GM20431 (cell line): ENCODE data around the gene MUC2.

Experiments
- in situ Hi-C: fragments of 300-500 bp; cut with MseI, MboI; formaldehyde crosslinking; loops from one replicate; pipeline ENCODE4 v1.15.0; 2020; ENCODE audit warnings: low sequenced_read_pairs; ENCODE audit not compliant: unreplicated experiment

The MUC2 gene

DNA sequence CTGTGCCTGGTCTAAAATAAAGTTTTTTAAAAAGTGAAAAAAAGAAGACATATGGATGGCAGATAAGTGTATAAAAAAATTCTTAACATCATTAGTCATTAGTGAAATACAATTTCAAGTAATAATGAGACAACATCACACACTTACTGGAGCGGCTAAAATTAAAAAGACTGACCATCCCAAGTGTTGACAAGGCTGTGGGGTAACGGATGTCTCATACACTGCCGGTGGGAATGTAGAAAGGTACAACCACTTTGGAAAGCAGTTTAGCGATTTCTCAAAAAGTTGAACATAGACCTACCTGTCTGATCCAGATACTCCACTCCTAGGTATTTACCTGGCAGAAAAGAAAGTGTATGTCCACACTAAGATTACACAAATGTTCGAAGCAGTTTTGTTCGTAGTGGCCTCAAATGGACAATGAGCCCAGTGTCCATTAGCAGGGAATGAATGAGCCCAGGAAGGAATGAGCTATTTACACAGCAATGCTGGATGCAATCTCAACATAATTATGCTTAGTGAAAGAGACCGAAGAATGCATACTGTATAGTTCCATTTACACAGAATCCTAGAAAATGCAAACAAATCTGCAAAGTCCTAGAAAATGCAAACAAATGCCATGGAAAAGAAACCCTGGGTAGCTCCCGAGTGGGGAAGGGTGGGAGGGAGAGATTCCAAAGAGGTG lies 6.7 kb upstream of the MUC2 start:
- in situ Hi-C loops: no loop called here

DNA sequence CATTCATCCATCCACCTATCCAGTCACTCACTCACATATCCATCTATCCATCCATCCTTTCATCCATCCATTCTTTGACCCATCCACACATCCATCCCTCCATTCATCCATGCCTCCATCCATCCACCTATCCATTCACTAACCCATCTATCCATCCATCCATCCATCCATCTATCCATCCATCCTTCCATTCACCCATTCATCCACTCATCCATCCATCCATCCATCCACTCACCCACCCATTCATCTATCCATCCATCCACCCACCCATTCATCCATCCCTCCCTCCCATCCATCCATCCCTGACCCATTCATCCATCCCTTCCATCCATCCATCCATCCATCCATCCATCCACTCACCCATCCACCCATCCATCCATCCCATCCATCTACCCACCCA lies 4.9 kb upstream of the MUC2 start:
- in situ Hi-C loops: no loop called here

DNA sequence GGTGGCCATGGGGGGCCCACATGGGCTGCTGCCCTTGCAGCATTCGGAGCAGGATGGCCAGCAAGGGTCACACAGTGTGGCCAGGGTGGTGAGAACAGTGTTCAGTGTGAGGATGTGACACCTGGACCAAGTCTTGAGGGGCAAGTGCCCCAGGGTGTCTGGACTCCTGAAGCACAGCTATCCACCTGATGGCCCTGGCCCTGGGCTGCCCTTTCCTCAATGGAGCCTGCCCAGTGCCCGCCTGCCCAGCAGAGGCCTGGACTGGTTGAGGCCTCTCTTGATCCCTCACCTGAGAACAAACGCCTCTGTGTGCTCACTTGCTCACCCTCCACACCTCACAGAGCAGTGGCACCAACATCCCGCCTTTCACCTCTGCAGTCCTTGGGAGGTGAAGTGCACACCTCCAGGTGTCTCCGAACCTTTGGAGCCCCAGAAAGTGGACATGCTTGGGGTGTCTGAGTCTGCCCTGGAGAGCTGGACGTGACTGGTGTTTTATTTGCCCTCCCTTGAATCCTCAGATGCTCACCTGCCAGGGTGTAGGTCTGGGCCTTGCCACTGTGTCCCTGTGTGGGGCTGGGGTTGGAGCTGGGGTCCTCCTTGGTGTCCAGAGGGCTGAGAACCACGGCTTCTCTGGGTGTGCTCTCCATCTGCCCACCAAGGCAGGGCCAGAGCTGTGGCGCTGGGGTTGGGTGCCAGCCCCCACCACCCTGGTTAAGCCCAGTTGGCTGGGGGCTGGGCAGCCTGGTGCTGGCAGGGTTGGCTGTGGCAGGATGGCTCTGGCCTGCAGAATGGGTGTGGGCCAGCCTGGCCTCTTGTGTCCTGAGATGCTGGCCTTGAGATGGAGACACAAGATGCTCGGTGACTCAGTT lies 3.8 kb upstream of the MUC2 start:
- in situ Hi-C loops: no loop called here

- in situ Hi-C loops: no loop called here
Observed at GRCh38 chr11:1071571-1072115, 3.0 kb upstream of the MUC2 start.

DNA sequence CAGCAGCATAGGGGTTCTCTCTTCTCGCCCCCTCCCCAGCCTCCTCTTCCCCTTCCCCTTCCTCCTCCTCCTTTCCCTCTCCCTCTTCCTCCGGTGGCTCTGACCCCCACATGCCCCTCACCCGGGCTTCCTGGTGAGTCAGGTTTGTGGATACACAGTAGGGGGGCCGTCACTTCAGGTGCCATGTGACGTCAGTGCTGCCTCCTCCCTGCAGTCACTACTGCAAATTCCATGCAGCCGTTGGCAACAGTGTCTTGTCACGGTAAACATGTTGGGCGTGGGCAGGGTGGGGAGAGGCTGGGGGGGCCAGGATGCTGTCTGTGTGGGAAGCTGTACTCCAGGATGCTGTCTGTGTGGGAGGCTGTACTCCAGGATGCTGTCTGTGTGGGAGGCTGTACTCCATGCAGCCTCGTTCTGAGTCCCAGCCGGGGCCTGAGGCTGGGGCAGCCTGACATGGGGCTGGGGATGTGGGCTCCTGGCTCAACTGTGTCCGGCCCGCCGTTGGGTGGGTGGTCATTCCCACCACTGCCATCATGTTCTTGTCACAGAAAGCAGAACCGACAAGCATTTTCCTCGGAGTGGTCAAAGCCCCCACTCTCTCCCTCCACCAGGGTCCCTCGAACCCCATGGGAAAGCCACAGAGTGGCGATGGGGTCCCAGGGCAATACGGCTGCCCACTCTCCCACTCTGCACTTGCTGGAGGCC lies 2.4 kb upstream of the MUC2 start:
- in situ Hi-C loops: no loop called here

DNA sequence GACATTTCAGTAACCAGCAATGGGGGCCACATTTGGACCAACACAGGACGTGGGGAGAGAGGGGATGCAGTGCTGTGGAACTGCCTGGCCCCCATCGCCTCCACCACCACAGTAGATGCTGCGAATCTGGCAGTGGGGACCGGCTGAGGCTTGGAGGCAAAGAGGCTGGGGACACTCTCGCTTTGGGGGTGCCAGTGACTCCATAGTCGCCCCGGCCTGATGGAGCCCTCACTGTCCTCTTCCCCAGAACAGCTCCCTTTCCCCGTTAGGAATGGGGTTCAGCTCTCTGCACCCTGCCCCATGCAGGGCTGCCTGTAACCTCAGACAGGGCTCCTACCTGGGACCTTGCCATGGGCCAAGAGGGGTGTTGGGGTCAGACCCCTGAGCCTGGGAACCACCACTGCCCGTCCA lies 1.8 kb upstream of the MUC2 start:
- in situ Hi-C loops: no loop called here

DNA sequence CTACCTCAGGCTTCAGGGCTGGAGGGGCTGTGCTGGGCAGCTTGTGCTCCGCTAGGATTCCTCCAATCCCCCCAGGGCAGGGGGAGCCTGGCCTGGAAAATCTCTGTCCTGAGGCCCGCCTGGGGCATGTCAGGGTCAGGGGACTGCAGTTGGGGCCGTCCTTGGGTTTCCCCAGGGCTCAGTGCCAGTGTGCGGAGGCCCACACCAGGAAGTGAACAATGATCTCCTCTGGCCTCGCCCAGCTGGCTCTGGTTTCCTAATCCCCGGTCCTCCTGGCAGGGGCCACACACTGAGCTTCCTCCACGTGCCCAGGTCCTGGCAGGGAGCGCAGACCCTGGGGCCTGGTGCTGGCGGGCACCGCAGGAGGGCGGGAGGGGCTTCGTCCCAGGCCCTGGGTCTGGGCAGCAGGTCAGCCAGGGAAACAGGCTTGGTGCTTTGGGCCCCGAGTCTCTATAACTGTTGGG lies 1.4 kb upstream of the MUC2 start:
- in situ Hi-C loops: no loop called here

- in situ Hi-C loops: no loop called here
Observed at GRCh38 chr11:1073851-1074243, 827 bp upstream of the MUC2 start.

DNA sequence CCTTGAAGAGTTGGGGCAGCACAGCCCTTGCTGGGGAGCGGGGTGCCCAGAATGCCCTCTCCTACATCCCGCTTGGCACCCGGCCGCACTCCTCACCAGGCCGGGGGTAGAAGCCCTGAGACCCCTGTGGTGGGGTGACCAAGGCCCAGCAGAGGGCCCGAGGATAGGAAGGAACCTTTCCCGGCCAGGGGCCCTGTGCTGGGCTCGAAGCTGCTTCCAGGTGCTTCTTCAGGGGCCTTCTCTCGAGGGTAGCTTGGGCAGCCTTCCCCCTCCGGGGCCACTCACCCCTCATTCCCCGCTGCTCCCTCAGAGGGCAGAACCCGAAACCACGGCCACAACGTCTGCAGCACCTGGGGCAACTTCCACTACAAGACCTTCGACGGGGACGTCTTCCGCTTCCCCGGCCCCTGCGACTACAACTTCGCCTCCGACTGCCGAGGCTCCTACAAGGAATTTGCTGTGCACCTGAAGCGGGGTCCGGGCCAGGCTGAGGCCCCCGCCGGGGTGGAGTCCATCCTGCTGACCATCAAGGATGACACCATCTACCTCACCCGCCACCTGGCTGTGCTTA lies 752 bp downstream of the MUC2 start:
- in situ Hi-C loops: no loop called here

- in situ Hi-C loops: no loop called here
Observed at GRCh38 chr11:1076061-1076665, 1.5 kb downstream of the MUC2 start.

DNA sequence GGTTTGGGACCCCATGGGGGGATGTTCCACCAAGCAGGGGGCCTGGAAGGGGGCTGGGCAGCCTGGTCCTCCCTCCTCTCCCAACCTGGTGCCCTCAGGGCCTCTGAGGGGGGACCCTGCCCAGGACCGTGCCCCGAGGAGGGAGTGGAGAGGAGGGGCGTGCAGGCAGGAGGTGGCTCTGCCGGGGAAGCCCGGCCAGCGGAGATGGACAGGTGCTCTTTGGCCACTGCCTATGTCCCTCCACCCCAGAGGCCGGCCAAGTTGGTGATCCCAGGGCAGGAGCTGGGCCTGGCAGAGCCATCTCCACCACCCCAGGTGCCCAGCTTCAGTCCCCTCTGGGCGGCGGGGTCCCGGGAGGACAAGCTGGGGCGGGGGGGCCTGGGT lies 2.4 kb downstream of the MUC2 start:
- in situ Hi-C loops: no loop called here

- in situ Hi-C loops: no loop called here
Observed at GRCh38 chr11:1077417-1078119, 2.9 kb downstream of the MUC2 start.

GRCh38 chr11:1078191-1078601 lies 3.5 kb downstream of the MUC2 start:
- in situ Hi-C loops: no loop called here

- in situ Hi-C loops: no loop called here
Observed at GRCh38 chr11:1081601-1082311, 7.1 kb downstream of the MUC2 start.

GRCh38 chr11:1082346-1082727 lies 7.7 kb downstream of the MUC2 start:
- in situ Hi-C loops: no loop called here

DNA sequence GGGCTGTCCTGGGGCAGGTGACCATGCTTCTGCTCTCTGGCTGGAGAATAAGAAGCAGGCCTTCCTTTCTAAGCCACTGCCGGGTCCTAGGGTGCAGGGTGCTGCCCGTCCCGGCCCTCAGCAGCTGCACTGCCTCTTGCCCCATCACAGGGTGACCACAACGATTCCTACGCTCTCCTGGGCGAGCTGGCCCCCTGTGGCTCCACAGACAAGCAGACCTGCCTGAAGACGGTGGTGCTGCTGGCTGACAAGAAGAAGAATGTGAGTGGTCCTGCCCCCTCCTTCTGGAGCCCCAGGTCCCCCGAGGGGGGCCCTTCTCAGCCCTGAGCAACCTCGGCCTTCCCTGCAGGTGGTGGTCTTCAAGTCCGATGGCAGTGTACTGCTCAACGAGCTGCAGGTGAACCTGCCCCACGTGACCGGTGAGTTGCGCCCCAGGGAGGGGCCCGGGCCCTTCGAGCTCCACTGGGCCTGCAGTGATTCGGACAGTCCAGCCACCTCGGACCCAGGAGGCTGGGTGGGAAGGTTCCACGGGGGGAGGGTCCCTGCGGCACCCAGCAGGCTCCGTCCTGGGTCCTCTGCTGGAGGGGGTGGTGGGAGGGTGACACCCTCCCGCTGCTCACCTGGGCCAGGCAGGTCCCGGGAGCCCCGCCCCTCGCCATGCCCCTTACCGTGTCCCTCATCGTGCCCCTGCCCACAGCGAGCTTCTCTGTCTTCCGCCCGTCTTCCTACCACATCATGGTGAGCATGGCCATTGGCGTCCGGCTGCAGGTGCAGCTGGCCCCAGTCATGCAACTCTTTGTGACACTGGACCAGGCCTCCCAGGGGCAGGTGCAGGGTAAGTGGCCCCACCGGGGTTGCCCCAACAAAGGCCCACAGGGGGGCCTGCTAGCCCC lies 8.3 kb downstream of the MUC2 start:
- in situ Hi-C loops: no loop called here

DNA sequence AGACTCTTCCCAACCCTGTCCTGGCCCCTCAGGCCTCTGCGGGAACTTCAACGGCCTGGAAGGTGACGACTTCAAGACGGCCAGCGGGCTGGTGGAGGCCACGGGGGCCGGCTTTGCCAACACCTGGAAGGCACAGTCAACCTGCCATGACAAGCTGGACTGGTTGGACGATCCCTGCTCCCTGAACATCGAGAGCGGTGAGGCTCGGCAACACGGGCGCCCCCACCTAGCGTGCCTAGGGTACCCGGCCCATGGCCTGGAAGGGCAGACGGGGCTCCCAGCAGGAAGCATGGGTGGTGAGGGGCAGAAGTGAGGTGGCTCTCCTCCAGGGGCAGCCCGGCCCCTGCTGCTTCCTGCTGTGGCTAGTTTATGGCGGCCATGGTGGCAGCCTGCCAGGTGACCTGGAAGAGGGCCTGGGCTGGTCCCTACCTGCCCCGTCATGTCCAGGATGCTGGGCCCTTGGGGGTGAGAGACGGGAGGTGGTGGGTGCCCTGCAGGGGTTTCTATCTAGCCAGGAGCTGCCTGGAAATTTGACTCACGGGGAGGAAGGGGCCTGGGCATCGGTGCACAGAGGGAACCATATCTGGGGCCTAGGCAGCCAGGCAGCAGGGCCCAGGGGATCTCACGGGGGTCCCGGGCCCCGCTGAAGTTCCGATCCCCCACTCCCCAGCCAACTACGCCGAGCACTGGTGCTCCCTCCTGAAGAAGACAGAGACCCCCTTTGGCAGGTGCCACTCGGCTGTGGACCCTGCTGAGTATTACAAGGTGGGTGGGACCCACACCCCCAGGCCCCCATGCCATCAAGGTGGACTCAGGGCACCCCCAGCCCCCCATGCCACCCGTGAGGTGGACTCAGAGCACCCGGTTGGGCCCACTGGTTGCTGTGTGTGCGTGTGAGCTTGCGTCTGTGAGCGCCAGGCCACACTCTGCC lies 9.2 kb downstream of the MUC2 start:
- in situ Hi-C loops: no loop called here
